ENCODE measurements around the gene PCSK6. TPM values are rescaled to one million over a fixed set of nuclear protein-coding genes. Genes with fewer than 3 reads are reported as not detected.

PCSK6 gene
- total RNA-seq, 2 donors from 2014 or later = 36.4 to 66.2 TPM

GRCh38 chr15:101266787-101267186, 222.7 kb downstream of the PCSK6 start:
- no peak for DNase-seq
- ATAC-seq = peak; percentile 2
- intact Hi-C loops (cut with DNase I, micrococcal nuclease) = loop anchor here in 1 of 2 donors (10.0 kb wide), 1 partner anchor 182 kb away; no protein-coding TSS in a partner anchor

- intact Hi-C loops (cut with DNase I, micrococcal nuclease) = loop anchor here in 1 of 2 donors (10.0 kb wide), 1 partner anchor 181 kb away; no protein-coding TSS in a partner anchor
- no peak for DNase-seq
- ATAC-seq = no peak
Observed at GRCh38 chr15:101266034-101266433, 223.5 kb downstream of the PCSK6 start.

- DNase-seq (no peak), ATAC-seq (no peak)
- intact Hi-C loops (cut with DNase I, micrococcal nuclease) = loop anchor here in 1 of 2 donors (10.0 kb wide), 1 partner anchor 180 kb away; no protein-coding TSS in a partner anchor
Observed at GRCh38 chr15:101264911-101265641, 224.4 kb downstream of the PCSK6 start.

GRCh38 chr15:101264011-101264410, 225.5 kb downstream of the PCSK6 start:
- DNase-seq = no peak
- intact Hi-C loops (cut with DNase I, micrococcal nuclease) = loop anchor here in 1 of 2 donors (10.0 kb wide), 1 partner anchor 179 kb away; no protein-coding TSS in a partner anchor
- ATAC-seq = no peak

- intact Hi-C loops (cut with DNase I, micrococcal nuclease) = loop anchor here in 1 of 2 donors (10.0 kb wide), 1 partner anchor 178 kb away; no protein-coding TSS in a partner anchor
- no peak for ATAC-seq
- DNase-seq = no peak
Observed at GRCh38 chr15:101262551-101262950, 227.0 kb downstream of the PCSK6 start.

GRCh38 chr15:101258238-101259144, 231.0 kb downstream of the PCSK6 start:
- ATAC-seq (peak; percentile 88), DNase-seq (peak in 1 of 2 donors; percentile 60)
- intact Hi-C loops (cut with DNase I, micrococcal nuclease) = loop anchor here (2.0 to 10.0 kb wide), 4 partner anchors 171 to 644 kb away; no protein-coding TSS in a partner anchor

GRCh38 chr15:101256757-101257156, 232.8 kb downstream of the PCSK6 start:
- no peak for ATAC-seq
- intact Hi-C loops (cut with DNase I, micrococcal nuclease) = loop anchor here (5.0 to 10.0 kb wide), 3 partner anchors 169 to 642 kb away; no protein-coding TSS in a partner anchor
- no peak for DNase-seq

- DNase-seq = no peak
- intact Hi-C loops (cut with DNase I, micrococcal nuclease) = loop anchor here (5.0 to 10.0 kb wide), 3 partner anchors 168 to 641 kb away; no protein-coding TSS in a partner anchor
- no peak for ATAC-seq
Observed at GRCh38 chr15:101255615-101256241, 233.8 kb downstream of the PCSK6 start.

GRCh38 chr15:101255051-101255395, 234.5 kb downstream of the PCSK6 start:
- intact Hi-C loops (cut with DNase I, micrococcal nuclease) = loop anchor here (5.0 to 10.0 kb wide), 3 partner anchors 168 to 640 kb away; no protein-coding TSS in a partner anchor
- ATAC-seq (no peak), DNase-seq (no peak)

- intact Hi-C loops (cut with DNase I, micrococcal nuclease) = loop anchor here (5.0 to 10.0 kb wide), 3 partner anchors 167 to 640 kb away; no protein-coding TSS in a partner anchor
Observed at GRCh38 chr15:101254157-101255050, 235.1 kb downstream of the PCSK6 start.

More at GRCh38 chr15:101254157-101255050, 235.1 kb downstream of the PCSK6 start:
- ATAC-seq = no peak
- DNase-seq = no peak

Other genes starting within 250 kb of the PCSK6 start
- 10 to 100 TPM; 10.6 to 11.7 TPM for gene CHSY1, start 237.7 kb downstream of the PCSK6 start, total RNA-seq
- gene SELENOS, start 212.2 kb downstream of the PCSK6 start, total RNA-seq = 100 to 1,000 TPM; 134 to 142 TPM
- 10 to 100 TPM; 44.7 to 48.2 TPM for gene SNRPA1, start 194.5 kb downstream of the PCSK6 start, total RNA-seq
- 10 to 100 TPM; 29.9 to 38.5 TPM for gene TM2D3, start 162.7 kb upstream of the PCSK6 start, total RNA-seq
- 1 to 10 TPM; 6.8 to 9.1 TPM for gene TARS3, start 234.8 kb upstream of the PCSK6 start, total RNA-seq

Data from left colon (tissue), 2 donors.